ENCODE measurements around the gene SERPINH1. TPM values are rescaled to one million over a fixed set of nuclear protein-coding genes. Genes with fewer than 3 reads are reported as not detected.

Gene SERPINH1
- total RNA-seq, 1 experiment from 2014 or later: 117 TPM

DNA sequence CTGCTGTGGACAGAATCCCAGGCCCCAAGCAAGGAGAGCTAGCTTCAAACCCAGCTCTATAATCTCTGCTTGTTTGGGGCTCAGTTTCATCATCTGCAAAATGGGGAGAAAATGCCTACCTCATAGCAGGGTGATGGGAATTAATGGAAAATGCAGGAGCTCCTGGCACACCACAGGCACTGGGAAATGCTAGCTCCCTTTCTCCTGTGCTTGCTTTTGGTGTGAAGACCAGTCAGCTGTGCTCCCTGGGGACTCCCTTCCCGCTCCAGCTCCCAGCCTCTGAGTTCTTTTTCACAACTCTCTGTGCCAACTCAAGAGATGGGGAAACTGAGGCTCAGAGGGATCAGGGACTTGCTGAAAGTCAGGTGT lies 8.2 kb upstream of the SERPINH1 start:
- no TSS peak for BruUV-seq (replicated peaks)
- DNase-seq (no peak), ATAC-seq (no peak)
- no peaks in the 10 kb centered on the region for H3K9me3 ChIP-seq (ENCODE audit: low read length)
- H3K4me2 ChIP-seq (ENCODE audit: low read length): no peak overlapping the region
- H3K4me1 ChIP-seq (ENCODE audit: insufficient read depth, low read length): no peaks in the 10 kb centered on the region
- H3K79me2 ChIP-seq (ENCODE audit: low read length): no peaks in the 10 kb centered on the region
- no peaks in the 10 kb centered on the region for H3K36me3 ChIP-seq (ENCODE audit: low read depth, low read length)
- intact Hi-C loops (cut with micrococcal nuclease): no loop called here
- no peaks in the 10 kb centered on the region for H4K20me1 ChIP-seq (ENCODE audit: low read length)
- H3K9ac ChIP-seq (ENCODE audit: low read length): no peak overlapping the region
- H2AFZ ChIP-seq (ENCODE audit: low read length): no peak overlapping the region
- no peaks in the 10 kb centered on the region for H3F3A ChIP-seq (ENCODE audit: low read length, unreplicated experiment)
- TF ChIP-seq, protein P1, sequence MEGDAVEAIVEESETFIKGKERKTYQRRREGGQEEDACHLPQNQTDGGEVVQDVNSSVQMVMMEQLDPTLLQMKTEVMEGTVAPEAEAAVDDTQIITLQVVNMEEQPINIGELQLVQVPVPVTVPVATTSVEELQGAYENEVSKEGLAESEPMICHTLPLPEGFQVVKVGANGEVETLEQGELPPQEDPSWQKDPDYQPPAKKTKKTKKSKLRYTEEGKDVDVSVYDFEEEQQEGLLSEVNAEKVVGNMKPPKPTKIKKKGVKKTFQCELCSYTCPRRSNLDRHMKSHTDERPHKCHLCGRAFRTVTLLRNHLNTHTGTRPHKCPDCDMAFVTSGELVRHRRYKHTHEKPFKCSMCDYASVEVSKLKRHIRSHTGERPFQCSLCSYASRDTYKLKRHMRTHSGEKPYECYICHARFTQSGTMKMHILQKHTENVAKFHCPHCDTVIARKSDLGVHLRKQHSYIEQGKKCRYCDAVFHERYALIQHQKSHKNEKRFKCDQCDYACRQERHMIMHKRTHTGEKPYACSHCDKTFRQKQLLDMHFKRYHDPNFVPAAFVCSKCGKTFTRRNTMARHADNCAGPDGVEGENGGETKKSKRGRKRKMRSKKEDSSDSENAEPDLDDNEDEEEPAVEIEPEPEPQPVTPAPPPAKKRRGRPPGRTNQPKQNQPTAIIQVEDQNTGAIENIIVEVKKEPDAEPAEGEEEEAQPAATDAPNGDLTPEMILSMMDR (conservative IDR thresholded peaks at IDR 0.05; ENCODE audit: low read depth, low read length): no peak
- no peak for TF ChIP-seq EZH2 (IDR thresholded peaks at IDR 0.05; ENCODE audit: low read length, unreplicated experiment)
- no peak for TF ChIP-seq EZH2phosphoT487 (IDR thresholded peaks at IDR 0.05; ENCODE audit: borderline replicate concordance, low read length)
- H3K9me2 ChIP-seq (replicated peaks; ENCODE audit: low read length): no peaks in the 10 kb centered on the region
- no peaks in the 10 kb centered on the region for H3K27me3 ChIP-seq (ENCODE audit: low read length)
- ChIA-PET CTCF (no interaction called here), POLR2A (ENCODE audit: unreplicated experiment) (no interaction called here)
- no peak overlapping the region for H3K4me3 ChIP-seq (ENCODE audit: low read length)
- no peak overlapping the region for H3K27ac ChIP-seq (ENCODE audit: low read length)

DNA sequence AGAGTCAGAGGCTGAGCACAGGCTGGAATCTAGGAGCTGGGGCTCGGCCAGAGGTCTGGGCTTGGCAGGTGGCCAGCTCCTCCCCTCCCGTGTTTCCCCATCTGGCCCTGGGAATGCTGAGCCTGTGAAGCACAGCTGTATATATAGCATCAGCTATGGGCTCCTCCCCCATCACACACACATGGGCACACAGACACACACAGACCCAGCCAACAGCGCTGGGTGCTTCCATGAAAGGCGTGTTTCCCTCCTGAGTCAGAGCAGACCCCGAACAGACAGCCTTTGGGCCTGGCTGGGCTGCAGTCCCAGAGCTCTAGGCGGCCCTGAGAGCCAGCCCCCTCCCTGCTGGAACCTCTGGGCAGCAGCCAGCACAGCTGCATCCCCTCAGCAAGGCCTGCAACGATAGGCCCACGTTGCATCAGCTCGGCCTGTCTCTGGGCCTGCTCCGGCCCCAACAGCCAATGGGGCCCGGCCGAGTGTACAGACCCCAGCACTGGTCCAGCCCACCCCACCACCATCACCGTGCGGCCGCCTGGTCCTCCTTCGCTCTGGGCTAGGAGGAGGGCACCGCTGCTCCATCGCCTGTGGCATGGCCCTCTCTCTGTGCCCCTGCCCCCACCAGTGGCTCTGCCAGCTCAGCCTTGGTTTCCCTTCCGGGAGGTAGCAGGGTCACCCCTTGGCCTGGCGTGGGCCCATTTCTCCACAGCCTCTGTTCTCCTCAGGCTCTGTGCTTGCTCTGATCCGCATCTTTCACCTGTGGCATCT lies 7.6 kb upstream of the SERPINH1 start:
- Histone ChIP-seq H3F3A (ENCODE audit: low read length, unreplicated experiment) (no peaks in the 10 kb centered on the region), H3K79me2 (ENCODE audit: low read length) (no peaks in the 10 kb centered on the region), H3K9me3 (ENCODE audit: low read length) (no peaks in the 10 kb centered on the region), H3K9me2 (replicated peaks; ENCODE audit: low read length) (no peaks in the 10 kb centered on the region), H3K4me1 (ENCODE audit: insufficient read depth, low read length) (no peaks in the 10 kb centered on the region), H4K20me1 (ENCODE audit: low read length) (no peaks in the 10 kb centered on the region), H3K27ac (ENCODE audit: low read length) (no peak overlapping the region), H3K4me2 (ENCODE audit: low read length) (no peak overlapping the region), H3K27me3 (ENCODE audit: low read length) (no peaks in the 10 kb centered on the region), H3K4me3 (ENCODE audit: low read length) (no peak overlapping the region), H3K9ac (ENCODE audit: low read length) (no peak overlapping the region), H2AFZ (ENCODE audit: low read length) (no peak overlapping the region), H3K36me3 (ENCODE audit: low read depth, low read length) (no peaks in the 10 kb centered on the region)
- ChIA-PET CTCF (no interaction called here), POLR2A (ENCODE audit: unreplicated experiment) (no interaction called here)
- DNase-seq: no peak
- TF ChIP-seq, protein P1 (conservative IDR thresholded peaks at IDR 0.05; ENCODE audit: low read depth, low read length): no peak
- TF ChIP-seq EZH2phosphoT487 (IDR thresholded peaks at IDR 0.05; ENCODE audit: borderline replicate concordance, low read length) (no peak), EZH2 (IDR thresholded peaks at IDR 0.05; ENCODE audit: low read length, unreplicated experiment) (no peak)
- no TSS peak for BruUV-seq (replicated peaks)
- ATAC-seq: no peak
- intact Hi-C loops (cut with micrococcal nuclease): no loop called here

- no peaks in the 10 kb centered on the region for H4K20me1 ChIP-seq (ENCODE audit: low read length)
- ChIA-PET CTCF (no interaction called here), POLR2A (ENCODE audit: unreplicated experiment) (no interaction called here)
- no peaks in the 10 kb centered on the region for H3K36me3 ChIP-seq (ENCODE audit: low read depth, low read length)
- H3K27ac ChIP-seq (ENCODE audit: low read length): no peak overlapping the region
- TF ChIP-seq EZH2 (IDR thresholded peaks at IDR 0.05; ENCODE audit: low read length, unreplicated experiment) (no peak), EZH2phosphoT487 (IDR thresholded peaks at IDR 0.05; ENCODE audit: borderline replicate concordance, low read length) (no peak)
- TF ChIP-seq, protein P1 (conservative IDR thresholded peaks at IDR 0.05; ENCODE audit: low read depth, low read length): no peak
- H2AFZ ChIP-seq (ENCODE audit: low read length): no peak overlapping the region
- H3K27me3 ChIP-seq (ENCODE audit: low read length): no peaks in the 10 kb centered on the region
- no peak overlapping the region for H3K4me2 ChIP-seq (ENCODE audit: low read length)
- ATAC-seq (no peak), DNase-seq (no peak)
- H3F3A ChIP-seq (ENCODE audit: low read length, unreplicated experiment): no peaks in the 10 kb centered on the region
- intact Hi-C loops (cut with micrococcal nuclease): no loop called here
- no peaks in the 10 kb centered on the region for H3K9me3 ChIP-seq (ENCODE audit: low read length)
- BruUV-seq (replicated peaks): no TSS peak
- no peaks in the 10 kb centered on the region for H3K4me1 ChIP-seq (ENCODE audit: insufficient read depth, low read length)
- no peak overlapping the region for H3K4me3 ChIP-seq (ENCODE audit: low read length)
- no peaks in the 10 kb centered on the region for H3K79me2 ChIP-seq (ENCODE audit: low read length)
- no peak overlapping the region for H3K9ac ChIP-seq (ENCODE audit: low read length)
- no peaks in the 10 kb centered on the region for H3K9me2 ChIP-seq (replicated peaks; ENCODE audit: low read length)
Measured at GRCh38 chr11:75555079-75555811, 6.8 kb upstream of the SERPINH1 start.
